ENCODE measurements around the gene CELF2.

DNA sequence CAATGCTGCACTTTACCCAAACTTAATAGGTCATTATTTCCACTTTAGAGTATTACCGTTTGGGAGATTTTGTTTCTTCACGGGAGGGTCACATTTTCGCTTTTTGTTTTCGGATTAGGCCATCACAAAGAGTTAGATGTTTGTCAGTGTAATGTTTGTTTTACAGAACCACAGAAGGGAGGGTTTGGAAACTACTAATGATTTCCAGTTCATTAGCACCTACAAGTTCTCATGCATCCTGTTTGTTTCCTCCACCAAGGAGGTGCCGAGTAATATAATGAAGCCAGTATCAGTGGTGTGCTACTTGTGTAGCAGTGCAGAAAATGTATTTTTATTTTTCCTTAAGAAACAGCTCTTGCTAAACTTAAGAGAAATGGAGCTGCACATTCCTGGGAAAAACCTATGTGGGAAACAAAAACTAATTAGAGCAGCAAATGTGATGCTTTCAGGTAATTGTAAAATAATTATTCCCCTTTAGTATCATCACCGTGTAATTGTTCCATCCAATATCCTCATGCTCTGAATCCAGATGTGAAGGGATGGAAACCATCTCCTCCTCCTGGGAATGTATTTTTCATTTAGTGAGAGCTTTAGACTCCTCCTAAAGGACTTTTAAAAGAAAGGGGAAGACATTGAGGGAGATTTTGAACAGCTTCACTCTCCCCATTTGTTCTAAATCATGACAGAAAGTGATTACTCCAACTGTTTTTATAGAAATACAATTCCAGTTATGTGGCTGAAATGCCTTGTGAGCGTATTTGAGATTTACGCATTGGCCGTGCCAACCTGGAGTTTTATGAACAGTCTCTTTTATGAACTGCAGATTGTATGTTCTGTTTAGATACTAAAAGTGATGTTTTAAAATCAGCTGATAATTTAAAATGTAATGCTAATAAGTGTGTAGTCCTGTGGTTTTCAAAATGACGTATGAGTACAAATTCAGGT, 5.6 kb downstream of the CELF2 start:
- TF ChIP-seq POLR2AphosphoS5 (IDR thresholded peaks at IDR 0.05), result no peak
- TF ChIP-seq, protein P1, sequence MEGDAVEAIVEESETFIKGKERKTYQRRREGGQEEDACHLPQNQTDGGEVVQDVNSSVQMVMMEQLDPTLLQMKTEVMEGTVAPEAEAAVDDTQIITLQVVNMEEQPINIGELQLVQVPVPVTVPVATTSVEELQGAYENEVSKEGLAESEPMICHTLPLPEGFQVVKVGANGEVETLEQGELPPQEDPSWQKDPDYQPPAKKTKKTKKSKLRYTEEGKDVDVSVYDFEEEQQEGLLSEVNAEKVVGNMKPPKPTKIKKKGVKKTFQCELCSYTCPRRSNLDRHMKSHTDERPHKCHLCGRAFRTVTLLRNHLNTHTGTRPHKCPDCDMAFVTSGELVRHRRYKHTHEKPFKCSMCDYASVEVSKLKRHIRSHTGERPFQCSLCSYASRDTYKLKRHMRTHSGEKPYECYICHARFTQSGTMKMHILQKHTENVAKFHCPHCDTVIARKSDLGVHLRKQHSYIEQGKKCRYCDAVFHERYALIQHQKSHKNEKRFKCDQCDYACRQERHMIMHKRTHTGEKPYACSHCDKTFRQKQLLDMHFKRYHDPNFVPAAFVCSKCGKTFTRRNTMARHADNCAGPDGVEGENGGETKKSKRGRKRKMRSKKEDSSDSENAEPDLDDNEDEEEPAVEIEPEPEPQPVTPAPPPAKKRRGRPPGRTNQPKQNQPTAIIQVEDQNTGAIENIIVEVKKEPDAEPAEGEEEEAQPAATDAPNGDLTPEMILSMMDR (IDR thresholded peaks at IDR 0.05), result no peak
- TF ChIP-seq EP300 (IDR thresholded peaks at IDR 0.05), result no peak
- no peak for TF ChIP-seq POLR2A (IDR thresholded peaks at IDR 0.05)

Data from sigmoid colon (tissue), 4 donors.